GM21576 (cell line): ENCODE measurements around the gene MBD3.
A peak's percentile ranks its signal among the peaks of the same experiment; 100 is the strongest.

Experiments used
- ATAC-seq: cut with Tn5 transposase; IDR thresholded peaks from one replicate; pipeline ENCODE4 v1.9.1; 2021; ENCODE audit warnings: mild to moderate bottlenecking, moderate library complexity; ENCODE audit not compliant: unreplicated experiment

The MBD3 gene

GRCh38 chr19:1601613-1602064 lies 9.0 kb upstream of the MBD3 start:
- ATAC-seq: no peak

GRCh38 chr19:1599460-1599846 lies 6.8 kb upstream of the MBD3 start:
- no peak for ATAC-seq

GRCh38 chr19:1598777-1599459 lies 6.3 kb upstream of the MBD3 start:
- no peak for ATAC-seq

- ATAC-seq: no peak
These were observed 772 bp upstream of the MBD3 start for GRCh38 chr19:1593501-1593772.

- ATAC-seq: peak; percentile 61
These were observed 476 bp downstream of the MBD3 start for GRCh38 chr19:1592024-1592754.

- ATAC-seq: no peak
These were observed 1.1 kb downstream of the MBD3 start for GRCh38 chr19:1591421-1592023.

GRCh38 chr19:1590641-1591397 lies 1.8 kb downstream of the MBD3 start:
- ATAC-seq: no peak

GRCh38 chr19:1587872-1588271 lies 4.8 kb downstream of the MBD3 start:
- ATAC-seq: no peak

GRCh38 chr19:1585243-1585580 lies 7.5 kb downstream of the MBD3 start:
- ATAC-seq: no peak

- ATAC-seq: no peak
These were observed 8.0 kb downstream of the MBD3 start for GRCh38 chr19:1584500-1585242.

- ATAC-seq: no peak
These were observed 10.5 kb downstream of the MBD3 start for GRCh38 chr19:1582201-1582600.

- no peak for ATAC-seq
These were observed 11.7 kb downstream of the MBD3 start for GRCh38 chr19:1580957-1581356.

GRCh38 chr19:1580382-1580781 lies 12.3 kb downstream of the MBD3 start:
- ATAC-seq: no peak

- no peak for ATAC-seq
These were observed 13.4 kb downstream of the MBD3 start for GRCh38 chr19:1579222-1579621.

GRCh38 chr19:1577929-1578618 lies 14.6 kb downstream of the MBD3 start:
- no peak for ATAC-seq

- ATAC-seq: no peak
These were observed 15.4 kb downstream of the MBD3 start for GRCh38 chr19:1577090-1577928.

GRCh38 chr19:1576242-1577089 lies 16.2 kb downstream of the MBD3 start:
- ATAC-seq: no peak

- ATAC-seq: no peak
These were observed 17.1 kb downstream of the MBD3 start for GRCh38 chr19:1575323-1576241.
